IPS DF 4.7 (cell line): Measurements from ENCODE around the gene ADCY5.

Experiments
- DNase-seq: peaks from one replicate; pipeline ENCODE4 v3.0.0-alpha.2; 2013; ENCODE audit warnings: low spot score; ENCODE audit errors: extremely low read depth

Gene ADCY5

DNA sequence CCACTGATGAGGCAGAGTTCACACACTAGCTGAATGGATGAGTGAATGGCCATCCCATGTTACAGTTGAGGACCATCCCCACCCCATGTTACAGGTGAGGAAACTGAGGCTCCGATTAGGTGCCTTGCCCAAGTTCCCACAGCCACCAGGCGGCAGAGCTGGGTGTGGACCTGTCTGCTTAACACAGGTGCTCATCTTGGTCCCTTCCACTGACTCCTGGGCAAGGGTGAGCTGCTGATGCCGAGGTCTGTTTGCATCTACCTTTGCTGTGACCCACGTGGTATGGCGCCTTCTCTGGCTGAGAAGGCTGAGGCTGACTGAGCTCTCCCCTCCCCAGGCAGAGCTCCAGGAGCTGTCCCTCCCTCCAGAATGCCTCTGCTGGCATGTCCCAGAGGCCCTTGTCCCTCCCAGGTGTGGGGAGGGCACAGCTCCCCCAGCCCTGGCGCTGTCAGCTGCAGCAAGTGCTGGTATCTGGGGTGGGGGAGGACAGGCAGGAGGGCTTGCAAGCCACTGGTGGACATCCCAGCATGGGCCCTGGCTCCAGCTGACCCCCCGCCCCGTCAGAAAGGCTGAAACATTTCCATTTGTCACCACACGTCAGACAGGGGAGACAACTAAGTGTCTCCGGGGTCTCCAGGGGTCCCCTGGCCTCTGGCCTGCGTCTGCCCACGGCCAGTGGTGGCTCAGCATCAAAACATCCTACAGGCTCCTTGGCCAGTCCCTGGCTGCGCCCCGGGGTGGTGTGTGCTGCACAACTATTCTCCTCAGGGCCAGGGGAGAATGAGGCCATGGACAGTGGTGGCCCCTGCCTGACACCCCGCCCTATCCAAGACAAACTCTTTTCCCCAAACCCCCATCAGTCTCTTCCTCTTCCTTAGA lies 105.4 kb downstream of the ADCY5 start:
- no peak for DNase-seq

- no peak for DNase-seq
Observed at GRCh38 chr3:123342631-123343080, 106.2 kb downstream of the ADCY5 start.

GRCh38 chr3:123341871-123342630 lies 106.8 kb downstream of the ADCY5 start:
- no peak for DNase-seq

DNA sequence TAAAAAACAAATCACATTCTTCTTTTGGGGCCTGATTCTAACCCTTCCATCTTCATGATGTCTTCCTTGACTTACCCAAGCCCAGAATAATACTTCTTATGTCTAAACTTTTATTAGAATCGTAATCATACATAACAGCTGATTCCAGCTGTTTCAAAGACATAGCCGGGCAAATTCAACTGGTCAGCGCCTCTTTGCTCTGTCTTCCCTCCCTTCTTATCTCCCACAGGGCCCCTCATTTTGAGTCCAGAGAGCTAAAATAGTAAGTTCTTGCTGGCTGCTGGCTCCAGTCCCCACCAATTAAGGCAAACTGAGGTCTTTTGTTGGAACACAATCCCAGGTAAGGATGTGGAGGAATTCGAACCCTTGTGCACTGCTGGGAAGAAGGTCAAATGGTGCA lies 108.6 kb downstream of the ADCY5 start:
- DNase-seq: no peak

DNA sequence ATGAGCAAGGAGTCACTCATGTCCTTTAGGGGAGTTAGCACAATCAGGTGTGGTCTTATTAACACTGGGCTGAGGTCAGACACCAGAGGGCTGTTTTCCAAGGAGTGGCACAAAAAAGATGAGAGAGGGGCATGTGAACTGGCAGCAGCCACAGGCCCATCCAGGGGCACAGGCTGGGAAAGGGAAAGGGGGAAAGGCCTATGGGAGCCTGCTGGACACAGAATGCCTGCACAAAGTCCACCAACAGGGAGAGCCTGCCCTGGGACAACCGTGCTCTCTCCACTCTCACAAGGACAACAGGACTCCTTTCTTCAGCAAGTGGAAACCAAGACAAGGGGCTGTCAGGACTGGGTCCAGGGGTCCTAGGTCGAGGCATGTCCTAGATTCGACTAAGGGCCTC lies 109.6 kb downstream of the ADCY5 start:
- DNase-seq: no peak

GRCh38 chr3:123338620-123339061 lies 110.2 kb downstream of the ADCY5 start:
- no peak for DNase-seq

DNA sequence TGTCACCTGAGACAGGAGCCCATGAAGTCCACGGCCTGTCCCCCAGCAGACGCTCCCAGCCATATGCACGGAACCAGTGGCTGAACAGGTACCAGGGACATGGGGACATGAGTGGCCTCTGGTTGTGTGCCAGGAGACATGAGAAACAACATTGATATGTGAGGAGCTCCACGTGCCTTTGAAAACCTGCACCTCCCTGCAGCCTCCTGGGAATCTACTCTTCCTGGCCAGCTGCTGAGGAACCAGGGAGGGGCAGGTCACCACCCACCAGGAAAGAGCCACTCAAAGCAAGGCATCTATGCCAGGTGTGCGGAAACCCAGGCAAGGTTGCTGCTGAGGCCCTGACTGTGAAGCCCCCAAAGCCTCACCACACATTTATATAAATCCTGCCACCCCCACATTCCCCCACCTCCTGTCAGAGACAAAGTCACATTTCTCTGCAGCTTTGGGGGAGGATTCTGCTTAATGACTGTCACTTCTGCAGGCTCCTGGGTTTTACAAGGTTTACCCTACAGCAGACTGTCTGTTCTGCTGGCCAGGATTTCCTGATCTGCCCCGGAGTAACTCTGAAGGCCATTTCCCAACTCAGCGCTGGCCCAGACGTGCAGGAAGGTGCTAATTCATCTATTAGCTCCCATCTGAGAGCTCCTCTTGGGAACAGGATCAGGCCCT lies 110.8 kb downstream of the ADCY5 start:
- no peak for DNase-seq

DNA sequence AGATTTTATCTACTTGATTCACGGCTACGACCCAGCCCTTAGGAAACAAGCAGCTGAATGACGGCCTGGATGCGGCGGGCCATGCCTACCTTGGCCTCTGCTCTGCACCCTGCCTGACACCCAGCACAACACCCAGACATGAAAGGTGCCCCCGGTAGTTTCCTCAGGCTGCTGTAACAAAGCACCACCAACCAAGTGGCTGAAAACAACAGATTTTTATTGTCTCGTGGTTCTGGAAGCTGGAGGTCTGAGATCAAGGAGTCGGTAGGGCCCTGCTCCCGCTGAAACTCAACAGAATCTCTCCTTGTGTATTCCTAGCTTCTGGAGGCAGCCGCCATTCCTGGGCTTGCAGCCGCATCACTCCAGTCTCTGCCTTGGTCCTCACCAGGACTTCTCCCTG lies 111.7 kb downstream of the ADCY5 start:
- DNase-seq: no peak

DNA sequence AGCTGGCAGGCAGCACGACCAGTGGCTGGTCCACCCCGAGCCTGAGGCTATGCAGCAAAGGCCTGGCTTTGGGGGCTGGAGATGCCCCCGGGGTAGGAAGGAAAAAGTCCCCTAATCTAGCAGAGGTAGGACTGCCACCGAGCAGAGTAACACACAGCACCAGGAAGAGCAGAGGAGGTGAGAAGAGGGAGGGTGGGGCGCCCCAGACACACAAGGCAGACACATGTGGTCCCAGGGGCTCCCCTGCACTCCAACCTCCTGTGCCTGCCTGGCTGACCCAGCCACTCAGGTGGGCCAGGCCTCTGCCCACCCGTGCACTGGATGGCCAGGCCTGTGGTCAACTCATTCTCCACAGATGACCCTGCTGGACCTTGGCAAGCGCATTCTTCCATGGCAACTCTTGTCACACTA lies 112.4 kb downstream of the ADCY5 start:
- DNase-seq: no peak

DNA sequence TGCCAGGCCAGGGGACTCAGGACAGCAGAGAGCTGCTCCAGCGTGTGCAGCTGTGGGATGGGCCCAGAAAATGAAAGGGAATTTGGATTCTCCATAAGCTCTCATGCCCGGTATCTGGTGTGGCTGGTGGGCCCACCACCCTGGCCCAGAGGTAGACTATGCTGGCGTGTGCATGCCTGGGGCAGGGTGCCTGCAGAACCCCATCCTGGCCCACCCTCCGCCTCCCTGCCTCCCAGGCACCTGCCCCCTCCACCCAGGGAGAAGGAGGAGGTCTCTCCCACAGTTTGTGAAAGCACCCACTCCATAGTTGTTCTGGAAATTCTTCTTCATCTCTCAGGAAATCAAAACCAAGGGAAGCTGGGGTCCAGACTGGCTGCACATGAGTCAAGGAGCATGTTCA lies 112.9 kb downstream of the ADCY5 start:
- DNase-seq: no peak

DNA sequence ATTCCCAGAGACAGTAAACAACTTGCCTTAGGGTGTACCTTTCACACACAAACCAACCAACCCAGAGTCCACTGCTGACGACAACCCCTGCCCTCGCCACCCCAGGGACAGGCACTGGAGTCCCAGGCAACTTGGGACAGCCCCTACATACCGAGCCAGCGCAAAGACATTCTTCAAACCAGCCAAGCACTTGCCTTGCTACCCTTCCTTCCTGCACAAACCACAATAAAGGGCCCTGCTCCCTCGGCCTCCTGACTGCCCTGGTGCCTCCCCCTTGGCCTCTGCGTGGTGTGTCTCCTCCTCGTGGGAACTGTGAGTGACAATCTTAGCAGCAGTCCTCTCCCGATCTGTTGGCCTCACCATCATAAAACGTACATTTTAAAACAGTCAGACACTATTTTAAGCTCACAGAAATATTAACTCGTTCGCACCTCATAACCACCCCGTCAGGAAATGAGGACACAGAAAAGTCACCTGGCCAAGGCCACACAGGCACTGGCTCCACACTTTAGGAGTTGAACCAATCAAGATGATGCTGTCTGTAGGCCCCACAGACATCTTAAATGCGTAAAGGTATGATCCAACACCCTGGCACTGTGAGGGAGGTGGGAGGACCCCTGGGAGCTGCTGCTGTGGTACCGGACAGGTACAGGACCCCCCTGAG lies 113.8 kb downstream of the ADCY5 start:
- no peak for DNase-seq

DNA sequence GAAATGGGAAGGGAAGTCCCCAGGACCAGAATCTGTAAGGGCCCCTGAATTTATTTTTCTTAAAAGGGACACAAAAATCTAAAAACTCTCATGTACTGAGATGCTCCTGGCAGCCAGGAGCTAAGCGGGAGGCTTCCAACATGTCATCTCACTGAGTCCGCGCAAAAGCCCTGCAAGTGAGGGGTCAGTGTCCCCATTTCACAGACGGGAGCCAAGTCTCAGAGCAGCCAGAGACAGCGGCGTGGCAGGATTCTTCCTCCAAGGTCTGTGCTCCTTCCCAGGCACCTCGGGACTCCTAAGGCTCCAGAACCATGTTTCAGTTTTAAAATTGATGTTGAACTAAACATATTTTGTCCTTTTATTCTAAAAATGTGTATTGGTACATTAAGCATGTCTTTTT lies 114.8 kb downstream of the ADCY5 start:
- no peak for DNase-seq

DNA sequence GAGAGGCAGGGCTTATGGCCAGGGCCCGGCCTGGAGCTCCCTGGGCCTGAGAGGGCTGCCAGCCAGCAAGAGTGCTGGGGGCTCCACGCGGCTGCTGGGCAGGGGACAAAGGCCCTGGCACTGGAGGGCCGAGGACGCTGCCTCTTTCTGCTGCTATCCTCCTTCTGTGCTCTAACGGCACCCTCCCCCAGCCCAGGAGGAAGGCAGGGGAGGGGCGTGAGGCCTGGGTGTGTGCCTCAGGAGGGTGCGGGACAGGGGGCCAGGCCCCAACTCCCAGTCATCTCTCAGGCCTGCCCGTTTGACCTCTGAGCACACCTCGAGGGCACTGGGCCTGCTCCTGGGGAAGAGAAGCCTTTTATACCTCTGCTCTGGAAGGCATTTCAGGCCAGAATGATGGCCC lies 115.5 kb downstream of the ADCY5 start:
- DNase-seq: no peak

GRCh38 chr3:123332124-123332641 lies 116.7 kb downstream of the ADCY5 start:
- no peak for DNase-seq

- DNase-seq: no peak
Observed at GRCh38 chr3:123331651-123332050, 117.2 kb downstream of the ADCY5 start.

- no peak for DNase-seq
Observed at GRCh38 chr3:123331006-123331405, 117.9 kb downstream of the ADCY5 start.

DNA sequence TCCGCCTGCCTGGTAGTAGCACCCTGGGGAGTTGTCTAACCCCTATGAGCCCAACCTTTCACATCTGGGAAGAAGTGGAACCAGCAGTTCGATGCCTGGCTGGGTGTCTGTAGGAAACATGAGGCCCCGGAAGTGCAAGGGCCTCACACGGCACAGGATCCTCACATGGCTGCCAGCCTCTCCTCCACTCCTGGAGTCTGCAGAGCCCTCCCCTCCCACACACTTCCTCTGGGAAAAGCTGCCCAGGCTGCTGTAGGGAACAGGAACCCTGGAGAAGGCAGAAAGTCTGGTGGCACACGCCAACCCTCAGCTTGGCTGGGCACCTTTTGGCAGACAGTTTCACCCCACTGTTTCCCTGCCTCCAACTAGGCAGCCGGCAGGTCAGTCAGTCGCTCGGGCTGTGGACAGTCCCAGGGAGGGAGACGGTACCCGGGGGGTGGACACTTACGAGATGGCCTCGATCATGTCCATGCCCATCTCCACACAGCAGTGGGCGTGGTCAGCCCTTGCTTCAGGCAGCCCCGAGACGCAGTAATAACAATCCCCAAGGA lies 118.4 kb downstream of the ADCY5 start:
- no peak for DNase-seq

DNA sequence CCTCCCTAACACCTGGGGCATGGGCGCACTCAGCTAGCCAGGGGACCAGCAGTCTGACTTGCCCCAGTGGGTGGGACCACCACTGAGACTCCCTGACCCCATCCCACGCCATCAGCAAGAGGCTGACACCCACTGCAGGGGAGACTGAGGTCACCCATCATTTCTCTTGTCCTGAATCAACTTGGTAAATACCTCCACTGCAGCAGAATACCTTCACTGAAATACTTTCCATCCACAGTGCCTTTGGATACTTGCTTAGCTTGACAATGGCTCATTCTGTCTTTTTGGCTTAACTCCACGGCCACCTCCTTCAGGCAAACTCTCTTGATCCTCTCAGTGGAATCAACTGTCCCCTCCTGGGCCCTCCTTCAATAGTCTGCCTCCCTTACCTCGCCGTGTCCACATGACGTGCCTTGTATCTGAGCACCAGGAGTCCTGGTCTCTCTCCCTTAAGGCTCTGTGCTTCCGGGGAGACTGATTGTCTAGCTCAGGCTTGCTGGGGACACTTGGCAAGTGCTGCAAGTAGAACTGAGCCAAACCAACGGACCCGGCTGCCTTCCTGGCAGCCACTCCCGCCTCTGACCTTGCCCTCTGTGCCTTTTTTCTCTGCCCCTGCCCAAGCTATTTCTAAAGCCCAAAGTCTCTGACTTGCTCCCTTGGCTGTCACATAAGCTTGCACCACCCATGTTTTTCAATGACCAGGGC lies 119.1 kb downstream of the ADCY5 start:
- DNase-seq: no peak

GRCh38 chr3:123328851-123329635 lies 119.8 kb downstream of the ADCY5 start:
- DNase-seq: no peak
